Body of pancreas (tissue), 4 donors: Measurements from ENCODE around the gene RAD51B. TPM values are rescaled to one million over a fixed set of nuclear protein-coding genes. Genes with fewer than 3 reads are reported as not detected.

Experiments used
- ATAC-seq: fragments of 150-250 bp; one replicate; pipeline ENCODE4 v1.9.1; 2016
- DNase-seq, 4 donors: peaks; one replicate each; pipeline ENCODE4 v3.0.0-alpha.2; 2019
- H3K27ac ChIP-seq, 4 donors: fragments of 200-600 bp; sonication (generic); 1 replicate in 3 of 4; 2 replicates in 1 of 4; pipeline versions ENCODE4 v1.5.1 to v1.6.1; 2016 to 2019; ENCODE audit warnings: mild to moderate bottlenecking in 1 of 4, mixed read lengths in 1 of 4, moderate library complexity in 1 of 4
- H3K27me3 ChIP-seq, 2 donors: fragments of 200-600 bp; sonication (generic); one replicate each; pipeline ENCODE4 v1.6.0; 2016; ENCODE audit warnings: mild to moderate bottlenecking in 1 of 2
- H3K36me3 ChIP-seq, 2 donors: fragments of 200-600 bp; sonication (generic); replicated peaks in 1 of 2; 2 replicates each; pipeline ENCODE4 v1.5.1; 2016; ENCODE audit warnings: low read depth in 2 of 2; ENCODE audit not compliant: insufficient read depth in 1 of 2
- H3K4me1 ChIP-seq: fragments of 200-600 bp; sonication (generic); one replicate; pipeline ENCODE4 v1.6.0; 2016
- H3K4me3 ChIP-seq, 2 donors: fragments of 200-600 bp; sonication (generic); 1 replicate in 1 of 2; 2 replicates in 1 of 2; pipeline ENCODE4 v1.5.1; 2016 to 2019
- H3K9me3 ChIP-seq, 3 donors: fragments of 200-600 bp; sonication (generic); 1 replicate in 2 of 3; 2 replicates in 1 of 3; pipeline ENCODE4 v1.5.1; 2016
- CTCF ChIP-seq, 7 experiments: fragments of 450-650 bp in 4 of 7; fragments of 200-600 bp in 3 of 7; sonication (generic) in 3 of 7; IDR thresholded peaks; one replicate each; pipeline ENCODE4 v1.5.1; 2016 to 2019; ENCODE audit warnings: antibody characterized with exemption in 7 of 7
- POLR2A ChIP-seq, 3 donors: fragments of 450-650 bp; IDR thresholded peaks; one replicate each; pipeline ENCODE4 v1.6.1; 2016; ENCODE audit warnings: antibody characterized with exemption in 3 of 3, mild to moderate bottlenecking in 2 of 3
- WGBS, 2 donors: methylation state at CpG; one replicate each; pipeline ENCODE4 v1.1.5; 2017; 5-methylcytosine and 5-hydroxymethylcytosine counted together
- intact Hi-C: fragments of 100-400 bp; cut with DNase I; formaldehyde crosslinking; loops from one replicate; pipeline ENCODE4 v1.15.1; 2023
- total RNA-seq, 2 donors: library from RNA; depleted of rRNA; stranded (reverse); fragments of >200 nt; gene quantifications; one replicate each; pipeline ENCODE4 v1.1.0, GENCODE V29; 2016

The RAD51B gene
- total RNA-seq, 2 donors from 2014 or later: 12.2 to 29.6 TPM

GRCh38 chr14:68103853-68104252, 284.3 kb downstream of the RAD51B start:
- H3K27me3 ChIP-seq: no peaks in the 10 kb centered on the region
- peak; percentile 53 for ATAC-seq
- WGBS, 2 donors: 55 to 61% methylated on average over 3 of the region's 3 CpGs

GRCh38 chr14:68104518-68104917, 284.9 kb downstream of the RAD51B start:
- DNase-seq (no peak), ATAC-seq (peak; percentile 80)
- intact Hi-C loops: no loop called here
- H3K4me1 ChIP-seq: peaks cover 12% of the 10 kb centered on the region
- H3K27ac ChIP-seq: no peak overlapping the region
- no peaks in the 10 kb centered on the region for H3K27me3 ChIP-seq
- 43 to 57% methylated on average over 1 of the region's 1 CpG for WGBS, 2 donors
- H3K4me3 ChIP-seq: no peak overlapping the region
- TF ChIP-seq CTCF (IDR thresholded peaks at IDR 0.05) (no peak), POLR2A (IDR thresholded peaks at IDR 0.05) (no peak)
- H3K36me3 ChIP-seq: no peaks in the 10 kb centered on the region
- H3K9me3 ChIP-seq: peaks cover 0 to 16% (median 0%) of the 10 kb centered on the region in 3 donors

More at GRCh38 chr14:68103853-68104252, 284.3 kb downstream of the RAD51B start:
- TF ChIP-seq POLR2A (IDR thresholded peaks at IDR 0.05): no peak
- no peak for TF ChIP-seq CTCF (IDR thresholded peaks at IDR 0.05)
- no peak for DNase-seq
- Histone ChIP-seq H3K4me3 (no peak overlapping the region), H3K4me1 (peaks cover 16% of the 10 kb centered on the region), H3K36me3 (no peaks in the 10 kb centered on the region), H3K27ac (peak overlapping the region in 1 of 4 donors; percentile 32), H3K9me3 (peaks cover 0 to 16% (median 0%) of the 10 kb centered on the region in 3 donors)
- intact Hi-C loops: no loop called here

GRCh38 chr14:68105816-68106215, 286.2 kb downstream of the RAD51B start:
- Histone ChIP-seq H3K4me1 (peaks cover 9% of the 10 kb centered on the region), H3K36me3 (no peaks in the 10 kb centered on the region), H3K27ac (no peak overlapping the region), H3K4me3 (no peak overlapping the region), H3K27me3 (no peaks in the 10 kb centered on the region), H3K9me3 (peaks cover 0 to 14% (median 0%) of the 10 kb centered on the region in 3 donors)
- TF ChIP-seq POLR2A (IDR thresholded peaks at IDR 0.05) (no peak), CTCF (IDR thresholded peaks at IDR 0.05) (no peak)
- ATAC-seq: no peak
- 24 to 71% methylated on average over 2 of the region's 2 CpGs for WGBS, 2 donors
- intact Hi-C loops: no loop called here
- DNase-seq: no peak

- Histone ChIP-seq H3K27ac (no peak overlapping the region), H3K36me3 (no peaks in the 10 kb centered on the region), H3K27me3 (no peaks in the 10 kb centered on the region), H3K9me3 (peaks cover 0 to 8% (median 0%) of the 10 kb centered on the region in 3 donors), H3K4me3 (no peak overlapping the region), H3K4me1 (peaks cover 13% of the 10 kb centered on the region)
- DNase-seq: no peak
- intact Hi-C loops: no loop called here
- TF ChIP-seq POLR2A (IDR thresholded peaks at IDR 0.05) (no peak), CTCF (IDR thresholded peaks at IDR 0.05) (no peak)
- ATAC-seq: no peak
- WGBS, 2 donors: 28 to 59% methylated on average over 1 of the region's 1 CpG
These were observed 286.9 kb downstream of the RAD51B start for GRCh38 chr14:68106456-68106855.

- no peak for TF ChIP-seq CTCF (IDR thresholded peaks at IDR 0.05)
- no peak for TF ChIP-seq POLR2A (IDR thresholded peaks at IDR 0.05)
- no peak overlapping the region for H3K27ac ChIP-seq
- no peak for ATAC-seq
- 95 to 97% methylated on average over 2 of the region's 2 CpGs for WGBS, 2 donors
- H3K36me3 ChIP-seq: no peaks in the 10 kb centered on the region
- no peak overlapping the region for H3K4me3 ChIP-seq
- no peak for DNase-seq
- no peaks in the 10 kb centered on the region for H3K27me3 ChIP-seq
- peaks cover 0 to 3% (median 0%) of the 10 kb centered on the region in 3 donors for H3K9me3 ChIP-seq
- peaks cover 16% of the 10 kb centered on the region for H3K4me1 ChIP-seq
- intact Hi-C loops: no loop called here
These were observed 287.3 kb downstream of the RAD51B start for GRCh38 chr14:68106905-68107304.
